Tibial nerve (tissue), 4 donors: ENCODE measurements around the gene FAM227B. TPM values are rescaled to one million over a fixed set of nuclear protein-coding genes. Genes with fewer than 3 reads are reported as not detected.

Source experiments
- DNase-seq, 2 donors: peaks; one replicate each; pipeline ENCODE4 v3.0.0-alpha.2; 2019; ENCODE audit warnings: low spot score in 2 of 2
- H3K27ac ChIP-seq, 4 donors: fragments of 200-600 bp; sonication (generic) in 3 of 4; one replicate each; pipeline ENCODE4 v1.5.1; 2017 to 2019; ENCODE audit warnings: mild to moderate bottlenecking in 1 of 4
- H3K27me3 ChIP-seq, 2 donors: fragments of 200-600 bp; sonication (generic) in 1 of 2; one replicate each; pipeline versions ENCODE4 v1.5.1 to v1.6.0; 2017 to 2019
- H3K36me3 ChIP-seq, 3 donors: fragments of 200-600 bp; sonication (generic); one replicate each; pipeline ENCODE4 v1.5.1; 2018 to 2019
- H3K4me1 ChIP-seq, 4 donors: fragments of 200-600 bp; sonication (generic) in 3 of 4; one replicate each; pipeline ENCODE4 v1.5.1; 2017 to 2019
- H3K4me3 ChIP-seq, 4 donors: fragments of 200-600 bp; sonication (generic) in 3 of 4; one replicate each; pipeline ENCODE4 v1.5.1; 2017 to 2019; ENCODE audit warnings: mild to moderate bottlenecking in 1 of 4, moderate library complexity in 1 of 4
- H3K9me3 ChIP-seq, 4 donors: fragments of 200-600 bp; sonication (generic) in 3 of 4; one replicate each; pipeline ENCODE4 v1.5.1; 2017 to 2019
- EP300 ChIP-seq, 2 donors: sonication (generic); formaldehyde crosslinking; IDR thresholded peaks; one replicate each; pipeline ENCODE4 v1.6.1; 2017; ENCODE audit warnings: antibody characterized with exemption in 2 of 2, mild to moderate bottlenecking in 1 of 2
- POLR2A ChIP-seq, 2 donors: fragments of 450-650 bp; IDR thresholded peaks; one replicate each; pipeline ENCODE4 v1.6.1; 2017; ENCODE audit warnings: antibody characterized with exemption in 2 of 2, mild to moderate bottlenecking in 2 of 2, moderate library complexity in 2 of 2
- WGBS, 2 donors: methylation state at CpG; one replicate each; pipeline ENCODE4 v1.1.5; 2018; 5-methylcytosine and 5-hydroxymethylcytosine counted together
- total RNA-seq, 4 donors: library from RNA; depleted of rRNA; stranded (reverse); fragments of >200 nt; gene quantifications; one replicate each; pipeline ENCODE4 v1.1.0, GENCODE V29; 2016
- TF ChIP-seq, protein P1 (sequence below), 5 experiments: fragments of 200-600 bp in 3 of 5; fragments of 450-650 bp in 2 of 5; sonication (generic) in 3 of 5; IDR thresholded peaks; one replicate each; pipeline ENCODE4 v1.5.1; 2016 to 2019; ENCODE audit warnings: antibody characterized with exemption in 5 of 5, mild to moderate bottlenecking in 3 of 5, moderate library complexity in 2 of 5

The FAM227B gene
- total RNA-seq, 4 donors from 2014 or later: 2.1 to 14.2 (median 7.7) TPM

DNA sequence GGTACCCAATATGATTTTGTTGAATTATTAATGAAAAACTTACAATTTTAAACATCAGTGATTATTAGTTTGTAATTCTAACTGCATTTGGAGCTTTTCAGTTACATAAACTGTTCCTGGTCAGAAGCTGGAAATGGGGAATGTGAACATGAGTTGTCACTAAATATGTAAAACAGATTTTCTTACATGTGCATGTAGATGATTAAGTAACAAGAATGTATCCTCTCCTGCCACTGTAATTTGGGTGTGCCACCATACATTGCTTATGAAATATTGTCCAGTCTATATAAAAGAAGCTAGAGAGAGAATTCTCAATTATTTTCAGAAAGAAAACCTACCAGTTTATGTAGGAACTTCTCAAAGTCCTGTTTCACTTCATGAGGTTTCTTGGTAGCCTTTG is 289.2 kb downstream of the FAM227B start:
- Histone ChIP-seq H3K4me1 (no peaks in the 10 kb centered on the region), H3K27me3 (no peaks in the 10 kb centered on the region), H3K4me3 (no peak overlapping the region), H3K36me3 (peaks cover 0 to 43% (median 0%) of the 10 kb centered on the region in 3 donors), H3K9me3 (no peaks in the 10 kb centered on the region), H3K27ac (no peak overlapping the region)
- TF ChIP-seq, protein P1, sequence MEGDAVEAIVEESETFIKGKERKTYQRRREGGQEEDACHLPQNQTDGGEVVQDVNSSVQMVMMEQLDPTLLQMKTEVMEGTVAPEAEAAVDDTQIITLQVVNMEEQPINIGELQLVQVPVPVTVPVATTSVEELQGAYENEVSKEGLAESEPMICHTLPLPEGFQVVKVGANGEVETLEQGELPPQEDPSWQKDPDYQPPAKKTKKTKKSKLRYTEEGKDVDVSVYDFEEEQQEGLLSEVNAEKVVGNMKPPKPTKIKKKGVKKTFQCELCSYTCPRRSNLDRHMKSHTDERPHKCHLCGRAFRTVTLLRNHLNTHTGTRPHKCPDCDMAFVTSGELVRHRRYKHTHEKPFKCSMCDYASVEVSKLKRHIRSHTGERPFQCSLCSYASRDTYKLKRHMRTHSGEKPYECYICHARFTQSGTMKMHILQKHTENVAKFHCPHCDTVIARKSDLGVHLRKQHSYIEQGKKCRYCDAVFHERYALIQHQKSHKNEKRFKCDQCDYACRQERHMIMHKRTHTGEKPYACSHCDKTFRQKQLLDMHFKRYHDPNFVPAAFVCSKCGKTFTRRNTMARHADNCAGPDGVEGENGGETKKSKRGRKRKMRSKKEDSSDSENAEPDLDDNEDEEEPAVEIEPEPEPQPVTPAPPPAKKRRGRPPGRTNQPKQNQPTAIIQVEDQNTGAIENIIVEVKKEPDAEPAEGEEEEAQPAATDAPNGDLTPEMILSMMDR (IDR thresholded peaks at IDR 0.05): no peak
- TF ChIP-seq EP300 (IDR thresholded peaks at IDR 0.05) (no peak), POLR2A (IDR thresholded peaks at IDR 0.05) (no peak)
- DNase-seq: no peak

DNA sequence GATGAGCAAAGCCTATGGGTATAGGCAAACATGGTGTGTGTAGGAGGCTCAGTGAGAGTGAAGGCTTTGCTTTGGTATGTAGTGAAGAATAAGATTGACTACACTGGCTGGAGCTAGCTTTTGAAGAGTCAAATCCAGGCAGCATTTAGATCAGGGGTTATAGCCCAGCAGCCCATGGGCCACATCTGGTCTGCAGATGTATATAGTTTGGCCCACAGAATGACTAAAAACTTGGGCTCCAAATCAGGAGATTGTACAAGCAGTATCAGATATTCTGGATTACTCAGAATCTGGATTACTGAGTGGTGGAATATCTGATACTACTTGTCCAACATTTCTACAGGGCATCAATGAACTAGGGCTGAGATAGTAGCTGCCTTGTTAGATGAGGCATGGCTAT is 290.5 kb downstream of the FAM227B start:
- Histone ChIP-seq H3K4me1 (no peaks in the 10 kb centered on the region), H3K27me3 (no peaks in the 10 kb centered on the region), H3K36me3 (peaks cover 0 to 30% (median 0%) of the 10 kb centered on the region in 3 donors), H3K4me3 (no peak overlapping the region), H3K27ac (no peak overlapping the region), H3K9me3 (no peaks in the 10 kb centered on the region)
- TF ChIP-seq, protein P1 (IDR thresholded peaks at IDR 0.05): no peak
- no peak for TF ChIP-seq EP300 (IDR thresholded peaks at IDR 0.05)
- TF ChIP-seq POLR2A (IDR thresholded peaks at IDR 0.05): no peak
- DNase-seq: no peak

- Histone ChIP-seq H3K4me1 (no peaks in the 10 kb centered on the region), H3K36me3 (peaks cover 0 to 20% (median 0%) of the 10 kb centered on the region in 3 donors), H3K9me3 (no peaks in the 10 kb centered on the region), H3K4me3 (no peak overlapping the region), H3K27ac (no peak overlapping the region), H3K27me3 (no peaks in the 10 kb centered on the region)
- TF ChIP-seq EP300 (IDR thresholded peaks at IDR 0.05) (no peak), POLR2A (IDR thresholded peaks at IDR 0.05) (no peak)
- TF ChIP-seq, protein P1 (IDR thresholded peaks at IDR 0.05): no peak
- no peak for DNase-seq
These were observed 291.7 kb downstream of the FAM227B start for GRCh38 chr15:49328941-49329340.

GRCh38 chr15:49327927-49328326 is 292.7 kb downstream of the FAM227B start:
- no peak for DNase-seq
- TF ChIP-seq, protein P1 (IDR thresholded peaks at IDR 0.05): no peak
- TF ChIP-seq EP300 (IDR thresholded peaks at IDR 0.05): no peak
- 88% methylated on average over 4 of the region's 4 CpGs for WGBS, 2 donors
- Histone ChIP-seq H3K27ac (no peak overlapping the region), H3K36me3 (peaks cover 0 to 20% (median 0%) of the 10 kb centered on the region in 3 donors), H3K9me3 (no peaks in the 10 kb centered on the region), H3K4me3 (no peak overlapping the region), H3K27me3 (no peaks in the 10 kb centered on the region), H3K4me1 (no peaks in the 10 kb centered on the region)

DNA sequence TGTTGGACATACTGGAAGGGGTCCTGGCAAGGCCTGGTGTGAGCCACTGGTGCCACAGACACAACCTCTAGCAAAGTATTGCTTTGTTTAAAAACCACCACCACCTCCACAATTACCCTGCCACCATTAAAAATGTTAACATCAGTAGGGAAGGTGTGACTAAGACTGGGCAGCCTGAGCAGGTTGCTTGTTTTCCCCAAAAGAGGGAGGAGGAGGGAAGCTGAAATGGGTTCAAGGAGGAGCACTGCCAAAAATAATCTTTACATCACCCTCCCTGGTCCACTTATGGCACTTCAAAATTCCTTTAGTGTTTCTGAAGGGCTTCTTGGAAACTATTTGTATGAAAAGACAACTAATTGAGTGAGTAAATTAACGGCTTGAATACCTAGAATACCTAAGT is 297.4 kb downstream of the FAM227B start:
- 53 to 76% methylated on average over 1 of the region's 1 CpG for WGBS, 2 donors
- Histone ChIP-seq H3K36me3 (peaks cover 0 to 30% (median 0%) of the 10 kb centered on the region in 3 donors), H3K4me3 (no peak overlapping the region), H3K4me1 (no peaks in the 10 kb centered on the region), H3K27me3 (no peaks in the 10 kb centered on the region), H3K27ac (no peak overlapping the region), H3K9me3 (no peaks in the 10 kb centered on the region)
- TF ChIP-seq EP300 (IDR thresholded peaks at IDR 0.05) (no peak), POLR2A (IDR thresholded peaks at IDR 0.05) (no peak)
- TF ChIP-seq, protein P1 (IDR thresholded peaks at IDR 0.05): no peak
- no peak for DNase-seq
